NCI-H2227 treated with DMSO at 0.1 percent for 48 hours (cell line): ENCODE results near the gene ATP8A1.

Source experiments
- DNase-seq: peaks from one replicate; lab custom pipeline; 2025; lab: John Stamatoyannopoulos, UW

The ATP8A1 gene

GRCh38 chr4:42649870-42650269 is 7.0 kb downstream of the ATP8A1 start:
- DNase-seq: no peak

- no peak for DNase-seq
Observed at GRCh38 chr4:42646999-42647541, 9.8 kb downstream of the ATP8A1 start.

- DNase-seq: no peak
Observed at GRCh38 chr4:42646013-42646784, 10.7 kb downstream of the ATP8A1 start.

- DNase-seq: no peak
Observed at GRCh38 chr4:42644897-42645296, 12.0 kb downstream of the ATP8A1 start.

- no peak for DNase-seq
Observed at GRCh38 chr4:42643685-42644084, 13.2 kb downstream of the ATP8A1 start.

- DNase-seq: no peak
Observed at GRCh38 chr4:42642845-42643615, 13.9 kb downstream of the ATP8A1 start.

- no peak for DNase-seq
Observed at GRCh38 chr4:42642101-42642797, 14.7 kb downstream of the ATP8A1 start.

GRCh38 chr4:42641656-42642055 is 15.2 kb downstream of the ATP8A1 start:
- no peak for DNase-seq

- no peak for DNase-seq
Observed at GRCh38 chr4:42641161-42641560, 15.7 kb downstream of the ATP8A1 start.

- no peak for DNase-seq
Observed at GRCh38 chr4:42640613-42641012, 16.3 kb downstream of the ATP8A1 start.

- no peak for DNase-seq
Observed at GRCh38 chr4:42638993-42639392, 17.9 kb downstream of the ATP8A1 start.

- DNase-seq: peak; percentile 4
Observed at GRCh38 chr4:42638321-42638720, 18.6 kb downstream of the ATP8A1 start.

- DNase-seq: no peak
Observed at GRCh38 chr4:42637867-42638266, 19.0 kb downstream of the ATP8A1 start.

GRCh38 chr4:42637104-42637503 is 19.8 kb downstream of the ATP8A1 start:
- DNase-seq: no peak

- no peak for DNase-seq
Observed at GRCh38 chr4:42636645-42636949, 20.3 kb downstream of the ATP8A1 start.

- DNase-seq: no peak
Observed at GRCh38 chr4:42633605-42634388, 23.1 kb downstream of the ATP8A1 start.

GRCh38 chr4:42632653-42633382 is 24.1 kb downstream of the ATP8A1 start:
- DNase-seq: no peak

GRCh38 chr4:42630908-42631307 is 26.0 kb downstream of the ATP8A1 start:
- no peak for DNase-seq

- no peak for DNase-seq
Observed at GRCh38 chr4:42628740-42629139, 28.2 kb downstream of the ATP8A1 start.

GRCh38 chr4:42627885-42628646 is 28.8 kb downstream of the ATP8A1 start:
- DNase-seq: no peak
